ENCODE measurements around the gene EPAS1. TPM values are rescaled to one million over a fixed set of nuclear protein-coding genes. Genes with fewer than 3 reads are reported as not detected.

The EPAS1 gene
- total RNA-seq, 4 donors from 2014 or later, result 124 to 563 (median 182) TPM

DNA sequence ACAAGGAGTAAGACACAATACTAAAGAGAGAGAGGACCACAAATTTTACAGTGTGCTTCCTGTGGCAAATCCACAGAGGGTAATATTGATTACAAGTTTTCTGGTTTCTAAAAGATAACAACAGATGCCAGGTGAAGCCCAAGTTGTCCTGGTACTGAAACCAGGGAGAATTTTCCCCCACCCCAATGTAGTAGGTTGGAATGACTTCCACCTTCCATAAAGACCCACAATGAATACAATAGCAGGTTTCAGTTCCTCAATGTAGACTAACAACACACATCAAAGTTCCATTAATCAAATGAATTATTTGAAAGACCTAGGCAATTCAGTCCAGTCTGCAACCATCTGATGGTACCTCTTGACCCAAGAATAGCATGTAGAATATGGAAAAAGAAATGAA lies 138.1 kb downstream of the EPAS1 start:
- Histone ChIP-seq H3K27ac (no peak overlapping the region), H3K36me3 (no peaks in the 10 kb centered on the region), H3K4me3 (replicated peaks in 1 of 3) (no peak overlapping the region), H3K4me1 (peaks cover 0 to 6% of the 10 kb centered on the region in 2 donors), H3K27me3 (no peaks in the 10 kb centered on the region), H3K9me3 (no peaks in the 10 kb centered on the region)
- TF ChIP-seq, protein P1, sequence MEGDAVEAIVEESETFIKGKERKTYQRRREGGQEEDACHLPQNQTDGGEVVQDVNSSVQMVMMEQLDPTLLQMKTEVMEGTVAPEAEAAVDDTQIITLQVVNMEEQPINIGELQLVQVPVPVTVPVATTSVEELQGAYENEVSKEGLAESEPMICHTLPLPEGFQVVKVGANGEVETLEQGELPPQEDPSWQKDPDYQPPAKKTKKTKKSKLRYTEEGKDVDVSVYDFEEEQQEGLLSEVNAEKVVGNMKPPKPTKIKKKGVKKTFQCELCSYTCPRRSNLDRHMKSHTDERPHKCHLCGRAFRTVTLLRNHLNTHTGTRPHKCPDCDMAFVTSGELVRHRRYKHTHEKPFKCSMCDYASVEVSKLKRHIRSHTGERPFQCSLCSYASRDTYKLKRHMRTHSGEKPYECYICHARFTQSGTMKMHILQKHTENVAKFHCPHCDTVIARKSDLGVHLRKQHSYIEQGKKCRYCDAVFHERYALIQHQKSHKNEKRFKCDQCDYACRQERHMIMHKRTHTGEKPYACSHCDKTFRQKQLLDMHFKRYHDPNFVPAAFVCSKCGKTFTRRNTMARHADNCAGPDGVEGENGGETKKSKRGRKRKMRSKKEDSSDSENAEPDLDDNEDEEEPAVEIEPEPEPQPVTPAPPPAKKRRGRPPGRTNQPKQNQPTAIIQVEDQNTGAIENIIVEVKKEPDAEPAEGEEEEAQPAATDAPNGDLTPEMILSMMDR (IDR thresholded peaks at IDR 0.05), result no peak
- TF ChIP-seq POLR2A (IDR thresholded peaks at IDR 0.05), result no peak
- DNase-seq, result no peak
- intact Hi-C loops (cut with DNase I), result no loop called here

DNA sequence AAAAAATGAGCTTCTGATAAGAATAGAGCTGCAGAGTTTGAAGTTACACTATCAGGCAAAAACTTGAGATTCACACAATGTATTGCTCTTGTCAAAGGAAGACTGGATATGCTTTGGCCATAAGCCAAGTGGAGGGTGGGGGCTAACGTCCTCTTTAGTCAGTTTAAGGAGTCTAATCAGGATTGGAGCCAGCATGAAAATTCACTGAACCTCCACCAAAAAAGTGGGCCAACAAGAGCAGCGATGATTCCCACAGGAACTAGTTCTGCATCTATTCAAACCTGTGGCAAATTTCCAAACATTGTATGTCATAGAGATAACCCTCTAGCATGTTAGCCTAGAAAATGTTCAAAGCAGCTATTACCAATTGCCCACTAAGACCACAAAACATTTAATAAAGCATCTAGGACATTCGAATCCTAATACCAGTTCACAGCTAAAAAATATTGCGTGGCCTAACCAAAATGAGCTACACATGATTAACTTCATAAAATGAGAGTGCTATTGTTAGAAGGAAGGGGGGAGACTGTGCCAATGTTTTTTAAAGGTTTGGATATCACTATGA lies 138.7 kb downstream of the EPAS1 start:
- 54 to 57% methylated on average over 4 of the region's 4 CpGs for WGBS, 2 donors
- Histone ChIP-seq H3K27ac (no peak overlapping the region), H3K36me3 (no peaks in the 10 kb centered on the region), H3K4me1 (peaks cover 0 to 6% of the 10 kb centered on the region in 2 donors), H3K4me3 (replicated peaks in 1 of 3) (no peak overlapping the region), H3K27me3 (no peaks in the 10 kb centered on the region), H3K9me3 (no peaks in the 10 kb centered on the region)
- TF ChIP-seq, protein P1 (IDR thresholded peaks at IDR 0.05), result no peak
- no peak for TF ChIP-seq POLR2A (IDR thresholded peaks at IDR 0.05)
- intact Hi-C loops (cut with DNase I), result no loop called here
- DNase-seq, result no peak

Small RNA genes lying within 50 kb of the gene (small RNA-seq; reads per million reads assigned to genes)
- gene RF00017, result not detected

Other genes with a start within 250 kb of the EPAS1 start
- gene TMEM247, start 182.2 kb downstream of the EPAS1 start, total RNA-seq, result not detected
- 100 to 1,000 TPM in 2 of 4 donors, 10 to 100 TPM in 2; 85.1 to 114 (median 103) TPM for gene RHOQ, start 245.1 kb downstream of the EPAS1 start, total RNA-seq
- 10 to 100 TPM in 1 of 4 donors, 1 to 10 TPM in 3; 4.2 to 11.4 (median 6.7) TPM for gene ATP6V1E2, start 245.2 kb downstream of the EPAS1 start, total RNA-seq

Data from thyroid gland (tissue), 4 donors.